B cell (primary cell): ENCODE measurements around the gene APLP2. TPM values are rescaled to one million over a fixed set of nuclear protein-coding genes. Genes with fewer than 3 reads are reported as not detected.

ENCODE experiments used
- ATAC-seq: fragments of 200-7000 bp; cut with Tn5 transposase; one replicate; pipeline ENCODE4 v1.10.0; 2021; ENCODE audit warnings: low read depth, mild to moderate bottlenecking, moderate number of reproducible peaks, moderate library complexity
- CTCF ChIA-PET: fragments of 350-600 bp; sonication (Branson Sonifier 250); formaldehyde crosslinking; loops from one replicate; lab custom pipeline; 2021; ENCODE audit warnings: antibody characterized with exemption, inconsistent platforms; lab: Charles Lee
- POLR2A ChIA-PET: fragments of 350-600 bp; sonication (Branson Sonifier 250); formaldehyde crosslinking; loops from one replicate; lab custom pipeline; 2021; ENCODE audit warnings: antibody characterized with exemption; lab: Charles Lee
- DNase-seq: peaks from one replicate; pipeline ENCODE4 v3.0.0; 2013
- H2AFZ ChIP-seq: 2 replicates; pipeline ENCODE4 v1.6.1; 2012; ENCODE audit warnings: mild to moderate bottlenecking, low read depth, low read length; ENCODE audit not compliant: insufficient read depth, poor library complexity, severe bottlenecking
- H3K27ac ChIP-seq, 2 donors: 1 replicate in 1 of 2; 2 replicates in 1 of 2; pipeline ENCODE4 v1.5.1; 2012 to 2013; ENCODE audit warnings: low read length in 2 of 2, mild to moderate bottlenecking in 2 of 2, moderate library complexity in 1 of 2
- H3K27me3 ChIP-seq, 4 experiments: fragments of 200-600 bp in 1 of 4; sonication (generic) in 1 of 4; replicated peaks in 1 of 4; 1 replicate in 2 of 4; 2 replicates in 2 of 4; pipeline versions ENCODE4 v1.6.1 to v1.7.0; 2013 to 2016; ENCODE audit warnings: low read length in 3 of 4, mild to moderate bottlenecking in 2 of 4, mixed read lengths in 1 of 4, moderate library complexity in 1 of 4; ENCODE audit not compliant: insufficient read depth in 4 of 4, control insufficient read depth in 3 of 4; ENCODE audit errors: control extremely low read depth in 1 of 4
- H3K36me3 ChIP-seq, 2 experiments: replicated peaks in 1 of 2; 1 replicate in 1 of 2; 2 replicates in 1 of 2; pipeline versions ENCODE4 v1.6.1 to v1.7.1; 2013; ENCODE audit warnings: low read length in 1 of 2; ENCODE audit not compliant: insufficient read depth in 2 of 2, control insufficient read depth in 1 of 2; ENCODE audit errors: control extremely low read depth in 1 of 2, extremely low read depth in 1 of 2
- H3K4me1 ChIP-seq, 2 donors: fragments of 200-600 bp in 1 of 2; sonication (generic) in 1 of 2; 1 replicate in 1 of 2; 2 replicates in 1 of 2; pipeline versions ENCODE4 v1.5.1 to v1.6.1; 2013 to 2017; ENCODE audit warnings: low read length in 2 of 2; ENCODE audit not compliant: control insufficient read depth in 2 of 2, insufficient read depth in 2 of 2
- H3K4me2 ChIP-seq: replicated peaks from 2 replicates; pipeline ENCODE3; 2012; ENCODE audit warnings: mild to moderate bottlenecking, low read depth, low read length; ENCODE audit not compliant: poor library complexity, severe bottlenecking
- H3K4me3 ChIP-seq, 5 experiments: fragments of 200-600 bp in 1 of 5; sonication (generic) in 1 of 5; 1 replicate in 3 of 5; 2 replicates in 2 of 5; pipeline versions ENCODE4 v1.5.1 to v1.7.0; 2011 to 2016; ENCODE audit warnings: low read length in 4 of 5, mild to moderate bottlenecking in 4 of 5, low read depth in 2 of 5, control low read depth in 1 of 5, moderate library complexity in 1 of 5; ENCODE audit not compliant: insufficient read depth in 1 of 5; ENCODE audit errors: control extremely low read depth in 1 of 5, extremely low read depth in 1 of 5
- H3K79me2 ChIP-seq: fragments of 200-600 bp; sonication (generic); one replicate; pipeline ENCODE4 v1.6.0; 2016; ENCODE audit warnings: low read length; ENCODE audit not compliant: control insufficient read depth, insufficient read depth
- H3K9ac ChIP-seq: fragments of 200-600 bp; sonication (generic); 2 replicates; pipeline ENCODE4 v1.6.1; 2017; ENCODE audit warnings: mild to moderate bottlenecking, low read length, moderate library complexity
- H3K9me3 ChIP-seq, 3 donors: one replicate each; pipeline versions ENCODE4 v1.6.1 to v1.7.1; 2013; ENCODE audit warnings: low read length in 2 of 3; ENCODE audit not compliant: control insufficient read depth in 2 of 3, insufficient read depth in 1 of 3; ENCODE audit errors: control extremely low read depth in 1 of 3
- H4K20me1 ChIP-seq: 2 replicates; pipeline ENCODE4 v1.6.0; 2012; ENCODE audit warnings: mild to moderate bottlenecking, low read length; ENCODE audit not compliant: insufficient read depth, control insufficient read depth, poor library complexity, severe bottlenecking
- H3K27ac Mint-ChIP-seq: one replicate; pipeline ENCODE4 v1.8.0; 2021; ENCODE audit warnings: mixed read lengths
- H3K27me3 Mint-ChIP-seq: one replicate; pipeline ENCODE4 v1.8.0; 2021; ENCODE audit warnings: mixed read lengths
- H3K4me1 Mint-ChIP-seq: one replicate; pipeline ENCODE4 v1.8.0; 2021; ENCODE audit warnings: mixed read lengths
- H3K4me3 Mint-ChIP-seq: one replicate; pipeline ENCODE4 v1.8.0; 2021; ENCODE audit warnings: mixed read lengths
- H3K9me3 Mint-ChIP-seq: one replicate; pipeline ENCODE4 v1.8.0; 2022; ENCODE audit warnings: mixed read lengths; ENCODE audit not compliant: insufficient read depth
- EZH2 ChIP-seq: IDR thresholded peaks from 2 replicates; pipeline ENCODE4 v1.6.1; 2012; ENCODE audit warnings: borderline replicate concordance, low read depth, mild to moderate bottlenecking, moderate library complexity, low read length; ENCODE audit not compliant: insufficient read depth, poor library complexity, severe bottlenecking
- WGBS: methylation state at CpG from one replicate; pipeline ENCODE4 v1.1.5; 2013; ENCODE audit warnings: missing lambda C conversion rate; ENCODE audit not compliant: insufficient coverage; 5-methylcytosine and 5-hydroxymethylcytosine counted together
- intact Hi-C: fragments of 100-400 bp; cut with micrococcal nuclease; formaldehyde crosslinking; loops from one replicate; pipeline ENCODE4 v1.10.0; 2022
- polyA plus RNA-seq: library from polyadenylated mRNA; depleted of rRNA; stranded (reverse); fragments of >200 nt; gene quantifications from 2 replicates; pipeline ENCODE4 v1.2.3, GENCODE V29; 2012
- total RNA-seq, 2 donors: library from RNA; stranded (reverse); fragments of 120-200 nt in 1 of 2; gene quantifications; 1 replicate in 1 of 2; 2 replicates in 1 of 2; pipeline versions ENCODE4 v1.2.3 to v1.2.4, GENCODE V29; 2013 to 2022
- TF ChIP-seq, protein P1 (sequence below): fragments of 200-600 bp; IDR thresholded peaks from one replicate; pipeline ENCODE4 v1.8.0; 2022; ENCODE audit warnings: antibody characterized with exemption, mild to moderate bottlenecking

Gene APLP2
- total and polyA plus RNA-seq, 2 donors (not counting 1 experiment from before 2014, with no cell fraction given): 84.2 to 102 TPM

DNA sequence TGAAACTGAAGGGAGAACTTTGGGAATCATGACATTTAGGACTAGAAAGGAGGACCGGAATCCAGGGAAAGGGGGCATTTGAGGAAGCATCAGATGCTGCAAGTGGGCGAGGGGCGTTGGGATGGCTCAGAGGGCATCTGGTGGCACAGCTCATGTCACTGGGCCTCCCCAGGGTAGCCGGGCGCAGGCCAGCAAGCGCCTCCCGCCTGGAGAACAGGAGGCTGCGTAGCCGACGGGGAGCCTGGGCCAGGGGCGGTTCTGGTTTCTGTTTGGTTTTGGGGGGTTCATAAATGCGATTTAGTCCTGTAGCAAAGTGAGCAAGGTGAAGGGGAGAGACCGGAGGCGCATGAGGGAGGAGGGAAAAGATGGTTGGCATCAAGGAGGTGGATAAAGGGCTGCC is 89.4 kb downstream of the APLP2 start:
- H3K4me3 Mint-ChIP-seq: peak overlapping the region; percentile 73

More for the DNA sequence above, 89.4 kb downstream of the APLP2 start:
- no peak overlapping the region for H3K27ac ChIP-seq
- Mint-ChIP-seq H3K9me3 (no peaks in the 10 kb centered on the region), H3K4me1 (peaks cover 60% of the 10 kb centered on the region), H3K27me3 (no peaks in the 10 kb centered on the region), H3K27ac (peak overlapping the region; percentile 51)
- H3K9ac ChIP-seq: peak overlapping the region; percentile 79
- H3K27me3 ChIP-seq: no peaks in the 10 kb centered on the region
- H3K79me2 ChIP-seq: no peaks in the 10 kb centered on the region
- peaks cover 31 to 44% of the 10 kb centered on the region in 2 donors for H3K4me1 ChIP-seq
- DNase-seq: no peak
- H2AFZ ChIP-seq: peak overlapping the region; percentile 80
- CTCF ChIA-PET: no interaction called here
- intact Hi-C loops: no loop called here
- no peaks in the 10 kb centered on the region for H3K9me3 ChIP-seq
- POLR2A ChIA-PET: interaction anchor here (1.4 to 1.8 kb wide), 2 partner anchors 8 to 12 kb away, joined by 4 to 8 read pairs; no protein-coding TSS in a partner anchor
- no peaks in the 10 kb centered on the region for H4K20me1 ChIP-seq
- peak overlapping the region; percentile 92 for H3K4me2 ChIP-seq
- no peak for ATAC-seq
- H3K36me3 ChIP-seq: peaks cover 0 to 2% of the 10 kb centered on the region in 2 experiments
- 88% methylated on average over 14 of the region's 14 CpGs for WGBS
- TF ChIP-seq EZH2: no peak
- TF ChIP-seq, protein P1, sequence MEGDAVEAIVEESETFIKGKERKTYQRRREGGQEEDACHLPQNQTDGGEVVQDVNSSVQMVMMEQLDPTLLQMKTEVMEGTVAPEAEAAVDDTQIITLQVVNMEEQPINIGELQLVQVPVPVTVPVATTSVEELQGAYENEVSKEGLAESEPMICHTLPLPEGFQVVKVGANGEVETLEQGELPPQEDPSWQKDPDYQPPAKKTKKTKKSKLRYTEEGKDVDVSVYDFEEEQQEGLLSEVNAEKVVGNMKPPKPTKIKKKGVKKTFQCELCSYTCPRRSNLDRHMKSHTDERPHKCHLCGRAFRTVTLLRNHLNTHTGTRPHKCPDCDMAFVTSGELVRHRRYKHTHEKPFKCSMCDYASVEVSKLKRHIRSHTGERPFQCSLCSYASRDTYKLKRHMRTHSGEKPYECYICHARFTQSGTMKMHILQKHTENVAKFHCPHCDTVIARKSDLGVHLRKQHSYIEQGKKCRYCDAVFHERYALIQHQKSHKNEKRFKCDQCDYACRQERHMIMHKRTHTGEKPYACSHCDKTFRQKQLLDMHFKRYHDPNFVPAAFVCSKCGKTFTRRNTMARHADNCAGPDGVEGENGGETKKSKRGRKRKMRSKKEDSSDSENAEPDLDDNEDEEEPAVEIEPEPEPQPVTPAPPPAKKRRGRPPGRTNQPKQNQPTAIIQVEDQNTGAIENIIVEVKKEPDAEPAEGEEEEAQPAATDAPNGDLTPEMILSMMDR: no peak
- H3K4me3 ChIP-seq: peak overlapping the region in 2 of 5 experiments; percentile 51 to 62
